Retinal pigment epithelial cell (primary cell): ENCODE data around the gene FAM117B.

Experiments
- DNase-seq: peaks from one replicate; pipeline ENCODE4 v3.0.0-alpha.2; 2010; ENCODE audit warnings: low read depth
- H3K4me3 ChIP-seq: 2 replicates; pipeline ENCODE4 v1.5.1; 2011; ENCODE audit warnings: mild to moderate bottlenecking, low read length, control low read depth, moderate library complexity
- CTCF ChIP-seq: conservative IDR thresholded peaks from 2 replicates; pipeline ENCODE4 v1.5.1; 2011; ENCODE audit warnings: low read depth, low read length, control low read depth, inconsistent platforms

Gene FAM117B

GRCh38 chr2:202634556-202635427 is at the start of gene FAM117B:
TSS of gene FAM117B (plus strand) at chr2:202634969. CDS start at chr2:202635188, 219 bp downstream.
- TF ChIP-seq CTCF = no peak
- peak within 1 kb of the TSS; percentile 82 for H3K4me3 ChIP-seq
- DNase-seq = peak; percentile 79

GRCh38 chr2:202588647-202589581 is 45.9 kb upstream of the FAM117B start:
- DNase-seq = peak; percentile 32
- H3K4me3 ChIP-seq = peak overlapping the region; percentile 19
- TF ChIP-seq CTCF = peak; percentile 96

GRCh38 chr2:202589582-202589949 is 45.2 kb upstream of the FAM117B start:
- TF ChIP-seq CTCF = no peak
- no peak for DNase-seq

GRCh38 chr2:202592566-202592965 is 42.2 kb upstream of the FAM117B start:
- DNase-seq = no peak
- H3K4me3 ChIP-seq = no peak overlapping the region
- TF ChIP-seq CTCF = no peak

More at GRCh38 chr2:202589582-202589949, 45.2 kb upstream of the FAM117B start:
- no peak overlapping the region for H3K4me3 ChIP-seq

- no peak for TF ChIP-seq CTCF
- no peak overlapping the region for H3K4me3 ChIP-seq
- no peak for DNase-seq
Measured at GRCh38 chr2:202599105-202599504, 35.7 kb upstream of the FAM117B start.

GRCh38 chr2:202599911-202600310 is 34.9 kb upstream of the FAM117B start:
- no peak for TF ChIP-seq CTCF
- no peak for DNase-seq
- no peak overlapping the region for H3K4me3 ChIP-seq
